Thoracic aorta (tissue), 2 donors: ENCODE data around the gene CDK4. TPM values are rescaled to one million over a fixed set of nuclear protein-coding genes. Genes with fewer than 3 reads are reported as not detected.

Source experiments
- ATAC-seq: fragments of 150-250 bp; one replicate; pipeline ENCODE4 v1.8.0; 2017; ENCODE audit warnings: low read depth; ENCODE audit not compliant: insufficient number of reproducible peaks, low FRiP score
- DNase-seq: peaks from one replicate; pipeline ENCODE4 v3.0.0-alpha.2; 2020; ENCODE audit warnings: low spot score
- H3K27ac ChIP-seq, 2 donors: fragments of 200-600 bp; sonication (generic); 1 replicate in 1 of 2; 2 replicates in 1 of 2; pipeline ENCODE4 v1.5.1; 2016; ENCODE audit warnings: mild to moderate bottlenecking in 2 of 2, moderate library complexity in 2 of 2
- H3K27me3 ChIP-seq: fragments of 200-600 bp; sonication (generic); replicated peaks from 2 replicates; pipeline ENCODE4 v1.6.0; 2016; ENCODE audit warnings: mild to moderate bottlenecking; ENCODE audit not compliant: insufficient read depth
- H3K36me3 ChIP-seq: fragments of 200-600 bp; sonication (generic); one replicate; pipeline ENCODE4 v1.5.1; 2016
- H3K4me1 ChIP-seq, 2 donors: fragments of 200-600 bp; sonication (generic); 1 replicate in 1 of 2; 2 replicates in 1 of 2; pipeline versions ENCODE4 v1.5.1 to v1.6.0; 2016; ENCODE audit warnings: low read depth in 2 of 2, mild to moderate bottlenecking in 1 of 2; ENCODE audit not compliant: control insufficient read depth in 1 of 2
- H3K4me3 ChIP-seq: fragments of 200-600 bp; sonication (generic); 2 replicates; pipeline ENCODE4 v1.5.1; 2016; ENCODE audit warnings: mild to moderate bottlenecking
- H3K9me3 ChIP-seq: fragments of 200-600 bp; sonication (generic); 2 replicates; pipeline ENCODE4 v1.5.1; 2016
- total RNA-seq, 2 donors: library from RNA; depleted of rRNA; stranded (reverse); fragments of >200 nt; gene quantifications; one replicate each; pipeline versions ENCODE4 v1.1.0 to v1.2.3, GENCODE V29; 2016
- TF ChIP-seq, protein P1 (sequence below): fragments of 200-600 bp; sonication (generic); IDR thresholded peaks from one replicate; pipeline ENCODE4 v1.5.1; 2019; ENCODE audit warnings: antibody characterized with exemption

Gene CDK4
- total RNA-seq, 2 donors from 2014 or later = 52.3 to 72.8 TPM

DNA sequence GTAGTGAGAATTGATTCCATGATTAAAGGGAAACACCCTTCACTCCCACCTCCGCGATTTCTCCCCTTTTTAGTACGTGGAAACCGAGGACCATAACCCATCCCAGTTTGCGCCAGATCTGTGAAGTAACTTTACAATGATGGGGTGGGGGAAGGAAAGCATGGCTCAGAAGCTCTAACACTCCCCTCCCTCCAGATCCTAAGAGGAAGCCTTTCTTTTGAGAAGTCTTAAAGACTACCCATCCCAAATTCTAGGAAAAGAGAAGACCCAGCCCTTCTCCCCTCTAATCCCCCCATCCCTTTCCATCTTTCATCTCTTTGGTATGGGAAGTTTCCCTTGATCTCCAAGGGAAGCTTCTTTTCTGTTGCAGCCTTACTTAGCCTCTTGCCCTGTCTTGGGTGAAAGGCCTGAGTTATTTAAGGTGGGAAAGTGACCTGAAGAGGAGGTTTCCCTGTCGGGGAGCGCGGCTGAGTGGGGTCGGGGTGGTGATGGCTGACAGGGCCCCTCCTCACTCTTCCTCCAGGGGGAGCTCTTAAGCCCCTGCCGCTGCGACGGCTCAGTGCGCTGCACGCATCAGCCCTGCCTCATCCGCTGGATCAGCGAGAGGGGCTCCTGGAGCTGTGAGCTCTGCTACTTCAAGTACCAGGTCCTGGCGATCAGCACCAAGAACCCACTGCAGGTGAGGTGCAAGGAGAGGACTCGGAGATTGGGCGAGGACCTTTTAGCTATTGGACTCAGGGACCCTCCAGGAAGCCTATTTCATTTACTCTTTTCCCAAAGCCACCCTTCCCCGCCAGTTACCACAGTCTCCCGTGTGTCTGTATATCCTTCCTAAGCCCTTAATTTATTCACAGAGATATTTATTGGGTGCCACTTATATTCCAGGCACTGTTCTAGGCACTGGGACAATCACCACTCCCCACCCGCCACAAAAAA lies 4.6 kb upstream of the CDK4 start:
- Histone ChIP-seq H3K4me3 (peak overlapping the region; percentile 81), H3K9me3 (no peaks in the 10 kb centered on the region), H3K4me1 (peaks cover 17 to 23% of the 10 kb centered on the region in 2 donors), H3K36me3 (peaks cover 14% of the 10 kb centered on the region), H3K27ac (no peak overlapping the region), H3K27me3 (no peaks in the 10 kb centered on the region)
- ATAC-seq = no peak
- TF ChIP-seq, protein P1, sequence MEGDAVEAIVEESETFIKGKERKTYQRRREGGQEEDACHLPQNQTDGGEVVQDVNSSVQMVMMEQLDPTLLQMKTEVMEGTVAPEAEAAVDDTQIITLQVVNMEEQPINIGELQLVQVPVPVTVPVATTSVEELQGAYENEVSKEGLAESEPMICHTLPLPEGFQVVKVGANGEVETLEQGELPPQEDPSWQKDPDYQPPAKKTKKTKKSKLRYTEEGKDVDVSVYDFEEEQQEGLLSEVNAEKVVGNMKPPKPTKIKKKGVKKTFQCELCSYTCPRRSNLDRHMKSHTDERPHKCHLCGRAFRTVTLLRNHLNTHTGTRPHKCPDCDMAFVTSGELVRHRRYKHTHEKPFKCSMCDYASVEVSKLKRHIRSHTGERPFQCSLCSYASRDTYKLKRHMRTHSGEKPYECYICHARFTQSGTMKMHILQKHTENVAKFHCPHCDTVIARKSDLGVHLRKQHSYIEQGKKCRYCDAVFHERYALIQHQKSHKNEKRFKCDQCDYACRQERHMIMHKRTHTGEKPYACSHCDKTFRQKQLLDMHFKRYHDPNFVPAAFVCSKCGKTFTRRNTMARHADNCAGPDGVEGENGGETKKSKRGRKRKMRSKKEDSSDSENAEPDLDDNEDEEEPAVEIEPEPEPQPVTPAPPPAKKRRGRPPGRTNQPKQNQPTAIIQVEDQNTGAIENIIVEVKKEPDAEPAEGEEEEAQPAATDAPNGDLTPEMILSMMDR = peak; percentile 17
- DNase-seq = no peak

DNA sequence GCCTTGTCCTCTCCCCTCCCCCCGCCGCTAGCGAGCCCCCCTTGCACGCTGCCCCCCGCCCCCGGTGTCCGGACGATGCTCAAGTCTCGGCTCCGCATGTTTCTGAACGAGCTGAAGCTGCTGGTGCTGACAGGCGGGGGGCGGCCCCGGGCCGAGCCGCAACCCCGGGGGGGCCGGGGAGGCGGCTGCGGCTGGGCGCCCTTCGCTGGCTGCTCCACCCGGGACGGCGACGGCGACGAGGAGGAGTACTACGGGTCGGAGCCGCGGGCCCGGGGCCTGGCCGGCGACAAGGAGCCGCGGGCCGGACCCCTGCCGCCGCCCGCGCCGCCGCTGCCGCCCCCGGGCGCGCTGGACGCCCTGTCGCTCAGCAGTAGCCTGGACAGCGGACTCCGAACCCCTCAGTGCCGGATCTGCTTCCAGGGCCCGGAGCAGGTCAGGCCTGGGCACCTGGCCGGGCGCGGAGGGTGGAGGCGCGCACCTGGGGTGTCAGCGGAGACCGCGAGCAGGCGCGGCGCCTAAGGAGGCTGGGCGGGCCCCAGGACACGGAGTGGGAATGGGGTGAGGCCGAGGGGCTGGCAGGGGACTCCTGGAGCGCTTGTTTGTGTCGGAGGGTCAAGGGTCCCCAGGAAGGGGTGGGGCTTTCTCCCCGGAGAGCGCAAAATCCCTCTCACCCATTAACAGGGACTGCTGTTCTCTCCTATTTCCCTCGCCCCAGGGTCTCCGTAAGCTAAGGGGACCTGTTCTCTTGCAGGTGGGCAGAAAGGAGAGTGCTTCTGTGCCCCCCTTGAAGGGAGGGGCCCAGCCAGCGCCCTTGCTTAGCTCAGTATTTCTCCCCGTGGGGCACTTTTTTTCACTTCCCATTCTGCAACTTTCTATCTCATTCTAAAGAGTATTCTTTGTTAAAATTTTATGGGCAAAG lies 3.6 kb upstream of the CDK4 start:
- Histone ChIP-seq H3K4me1 (peaks cover 25 to 32% of the 10 kb centered on the region in 2 donors), H3K27ac (no peak overlapping the region), H3K27me3 (no peaks in the 10 kb centered on the region), H3K36me3 (peaks cover 14% of the 10 kb centered on the region), H3K4me3 (peak overlapping the region; percentile 81), H3K9me3 (no peaks in the 10 kb centered on the region)
- TF ChIP-seq, protein P1 = no peak
- ATAC-seq (no peak), DNase-seq (no peak)

- TF ChIP-seq, protein P1 = no peak
- no peak overlapping the region for H3K27ac ChIP-seq
- peaks cover 25 to 33% of the 10 kb centered on the region in 2 donors for H3K4me1 ChIP-seq
Observed at GRCh38 chr12:57755194-57755453, 3.0 kb upstream of the CDK4 start.

DNA sequence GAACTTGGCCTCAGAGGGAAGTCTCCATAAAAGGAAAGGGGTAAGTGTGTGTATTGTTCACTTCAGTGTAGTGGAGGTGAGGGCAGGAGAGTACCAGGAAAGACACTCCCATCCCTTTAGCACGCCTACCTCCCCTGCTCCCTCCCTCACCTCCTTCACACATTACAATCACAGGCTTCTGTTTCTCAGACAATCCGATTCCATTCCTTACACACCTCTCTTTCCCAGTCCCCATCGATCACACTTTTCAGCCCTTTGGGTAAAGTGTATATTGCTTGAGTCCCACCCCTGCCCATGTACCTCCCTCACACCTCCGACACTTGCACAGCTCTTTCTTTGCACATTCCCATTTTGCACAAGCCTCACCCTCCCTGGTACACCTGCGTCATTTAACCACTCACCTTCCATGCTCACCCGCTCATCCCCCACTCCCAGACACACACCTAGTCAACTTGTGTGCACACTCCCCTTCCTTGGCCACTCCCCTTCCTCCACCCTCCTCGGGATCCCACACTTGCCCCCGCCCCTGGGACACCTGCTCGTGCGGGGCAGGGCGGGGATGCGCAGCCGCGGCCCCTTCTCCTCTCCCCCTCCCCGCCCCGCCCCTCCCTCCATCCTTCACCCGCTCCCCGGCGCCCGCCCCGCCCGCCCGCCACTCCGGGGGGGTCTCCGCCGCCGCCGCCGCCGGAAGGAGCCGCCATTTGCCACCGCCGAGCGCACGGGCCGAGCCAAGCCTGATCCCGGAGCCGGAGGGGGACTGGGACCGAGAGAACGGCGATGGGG lies 2.5 kb upstream of the CDK4 start, which contains the start of gene MARCHF9:
TSS of gene MARCHF9 (plus strand) at position 693 of the 783 bp plus-strand sequence. CDS start 426 bp downstream, outside the sequence.
- ATAC-seq (no peak), DNase-seq (no peak)
- H3K27ac ChIP-seq = no peak within 1 kb of the TSS
- no peaks in the 10 kb centered on the region for H3K9me3 ChIP-seq
- H3K4me3 ChIP-seq = peak within 1 kb of the TSS; percentile 81
- no peaks in the 10 kb centered on the region for H3K27me3 ChIP-seq
- H3K36me3 ChIP-seq = peaks cover 14% of the 10 kb centered on the region
- peaks cover 25 to 33% of the 10 kb centered on the region in 2 donors for H3K4me1 ChIP-seq
- TF ChIP-seq, protein P1 = no peak

More at GRCh38 chr12:57755194-57755453, 3.0 kb upstream of the CDK4 start:
- Histone ChIP-seq H3K9me3 (no peaks in the 10 kb centered on the region), H3K27me3 (no peaks in the 10 kb centered on the region), H3K36me3 (peaks cover 14% of the 10 kb centered on the region), H3K4me3 (peak overlapping the region; percentile 81)
- ATAC-seq (no peak), DNase-seq (no peak)
